Neuronal stem cell (in vitro differentiated cells): ENCODE data around the gene FAM228B.

Source experiments
- DNase-seq: peaks from one replicate; pipeline ENCODE4 v3.0.0-alpha.2; 2013; ENCODE audit warnings: low spot score
- H2AFZ ChIP-seq: one replicate; pipeline ENCODE4 v1.6.1; 2013; ENCODE audit warnings: mild to moderate bottlenecking, low read length, inconsistent platforms
- H2AK5ac ChIP-seq: 2 replicates; pipeline ENCODE4 v1.6.1; 2013; ENCODE audit warnings: low read depth, mild to moderate bottlenecking, inconsistent platforms, low read length, moderate library complexity, mixed read lengths
- H2BK120ac ChIP-seq: 2 replicates; pipeline ENCODE4 v1.6.1; 2013; ENCODE audit warnings: low read depth, mild to moderate bottlenecking, inconsistent platforms, low read length, moderate library complexity, mixed read lengths
- H2BK12ac ChIP-seq: one replicate; pipeline ENCODE4 v1.6.1; 2013; ENCODE audit warnings: low read length, inconsistent platforms
- H2BK15ac ChIP-seq: 2 replicates; pipeline ENCODE4 v1.6.1; 2013; ENCODE audit warnings: mild to moderate bottlenecking, low read length, inconsistent platforms, mixed read lengths
- H2BK5ac ChIP-seq: one replicate; pipeline ENCODE4 v1.6.1; 2013; ENCODE audit warnings: inconsistent platforms, mild to moderate bottlenecking, low read length, moderate library complexity
- H3K14ac ChIP-seq: one replicate; pipeline ENCODE4 v1.6.1; 2013; ENCODE audit warnings: low read length, inconsistent platforms
- H3K18ac ChIP-seq: 2 replicates; pipeline ENCODE4 v1.6.1; 2013; ENCODE audit warnings: low read length, inconsistent platforms
- H3K23ac ChIP-seq: 2 replicates; pipeline ENCODE4 v1.6.1; 2013; ENCODE audit warnings: low read depth, mild to moderate bottlenecking, mixed read lengths, low read length, inconsistent platforms; ENCODE audit not compliant: poor library complexity
- H3K27ac ChIP-seq: replicated peaks from 3 replicates; pipeline ENCODE4 v1.5.1; 2013; ENCODE audit warnings: low read length, inconsistent platforms
- H3K27me3 ChIP-seq, 3 experiments: 2 replicates each; pipeline ENCODE4 v1.6.1; 2013; ENCODE audit warnings: low read length in 3 of 3, mild to moderate bottlenecking in 2 of 3, inconsistent platforms in 1 of 3, low read depth in 1 of 3, mixed read lengths in 1 of 3, moderate library complexity in 1 of 3; ENCODE audit not compliant: control insufficient read depth in 3 of 3, insufficient read depth in 3 of 3
- H3K36me3 ChIP-seq, 2 donors: replicated peaks in 1 of 2; 2 replicates each; pipeline ENCODE4 v1.6.1; 2013; ENCODE audit warnings: low read length in 2 of 2; ENCODE audit not compliant: control insufficient read depth in 2 of 2, insufficient read depth in 2 of 2
- H3K4ac ChIP-seq: 2 replicates; pipeline ENCODE4 v1.6.1; 2013; ENCODE audit warnings: inconsistent platforms, mild to moderate bottlenecking, low read length, moderate library complexity
- H3K4me1 ChIP-seq, 2 donors: 1 replicate in 1 of 2; 2 replicates in 1 of 2; pipeline ENCODE4 v1.6.1; 2013; ENCODE audit warnings: low read length in 2 of 2, low read depth in 1 of 2; ENCODE audit not compliant: control insufficient read depth in 2 of 2, insufficient read depth in 1 of 2
- H3K4me2 ChIP-seq: one replicate; pipeline ENCODE4 v1.6.1; 2013; ENCODE audit warnings: mild to moderate bottlenecking, low read length, inconsistent platforms; ENCODE audit not compliant: insufficient read depth, poor library complexity, severe bottlenecking
- H3K4me3 ChIP-seq, 2 donors: 2 replicates each; pipeline ENCODE4 v1.5.1; 2013; ENCODE audit warnings: low read length in 2 of 2, mild to moderate bottlenecking in 2 of 2, inconsistent platforms in 1 of 2, moderate library complexity in 1 of 2
- H3K79me1 ChIP-seq: one replicate; pipeline ENCODE4 v1.6.1; 2013; ENCODE audit warnings: low read depth, mild to moderate bottlenecking, inconsistent platforms, low read length, moderate library complexity
- H3K9ac ChIP-seq: one replicate; pipeline ENCODE4 v1.6.1; 2013; ENCODE audit warnings: mild to moderate bottlenecking, low read depth, low read length, inconsistent platforms; ENCODE audit not compliant: poor library complexity
- H3K9me3 ChIP-seq, 2 donors: replicated peaks in 1 of 2; 2 replicates each; pipeline versions ENCODE3 to v1.6.1; 2013; ENCODE audit warnings: low read length in 2 of 2, mild to moderate bottlenecking in 2 of 2, inconsistent platforms in 1 of 2, low read depth in 1 of 2, mixed read lengths in 1 of 2, moderate library complexity in 1 of 2; ENCODE audit not compliant: control insufficient read depth in 2 of 2, insufficient read depth in 1 of 2
- H4K8ac ChIP-seq: one replicate; pipeline ENCODE4 v1.6.1; 2013; ENCODE audit warnings: low read depth, mild to moderate bottlenecking, inconsistent platforms, low read length, moderate library complexity
- H4K91ac ChIP-seq: one replicate; pipeline ENCODE4 v1.6.1; 2013; ENCODE audit warnings: low read length, low read depth, mild to moderate bottlenecking, inconsistent platforms; ENCODE audit not compliant: poor library complexity
- WGBS, 2 donors: extraction: QIAGEN DNeasy Blood & Tissue Kit; methylation state at CpG; one replicate each; pipeline ENCODE4 v1.1.7; 2013; ENCODE audit warnings: missing lambda C conversion rate in 2 of 2, mixed read lengths in 1 of 2; ENCODE audit not compliant: insufficient read length in 2 of 2, insufficient replicate concordance in 1 of 2; ENCODE audit errors: extremely low coverage in 2 of 2; 5-methylcytosine and 5-hydroxymethylcytosine counted together

Gene FAM228B

GRCh38 chr2:24183366-24184069 lies 60.2 kb downstream of the FAM228B start:
- H3K4me2 ChIP-seq: no peak overlapping the region
- no peak overlapping the region for H2AK5ac ChIP-seq
- peaks cover 7 to 9% of the 10 kb centered on the region in 2 donors for H3K4me1 ChIP-seq
- no peaks in the 10 kb centered on the region for H3K9me3 ChIP-seq
- no peak overlapping the region for H2BK12ac ChIP-seq
- no peak overlapping the region for H2BK120ac ChIP-seq
- no peak for DNase-seq
- no peak overlapping the region for H3K18ac ChIP-seq
- H2BK5ac ChIP-seq: no peak overlapping the region
- no peak overlapping the region for H3K23ac ChIP-seq
- no peaks in the 10 kb centered on the region for H3K36me3 ChIP-seq
- H3K9ac ChIP-seq: no peak overlapping the region
- H3K4me3 ChIP-seq: no peak overlapping the region
- H4K91ac ChIP-seq: no peak overlapping the region
- no CpG with 5 or more reads among the region's 6 CpGs for whole genome bisulfite sequencing, 2 donors
- no peak overlapping the region for H2BK15ac ChIP-seq
- no peak overlapping the region for H3K4ac ChIP-seq
- H3K79me1 ChIP-seq: no peaks in the 10 kb centered on the region
- H2AFZ ChIP-seq: peak overlapping the region; percentile 2
- H3K27me3 ChIP-seq: peaks cover 0 to 2% (median 0%) of the 10 kb centered on the region in 3 experiments
- no peak overlapping the region for H4K8ac ChIP-seq
- H3K14ac ChIP-seq: no peak overlapping the region
- H3K27ac ChIP-seq: no peak overlapping the region

DNA sequence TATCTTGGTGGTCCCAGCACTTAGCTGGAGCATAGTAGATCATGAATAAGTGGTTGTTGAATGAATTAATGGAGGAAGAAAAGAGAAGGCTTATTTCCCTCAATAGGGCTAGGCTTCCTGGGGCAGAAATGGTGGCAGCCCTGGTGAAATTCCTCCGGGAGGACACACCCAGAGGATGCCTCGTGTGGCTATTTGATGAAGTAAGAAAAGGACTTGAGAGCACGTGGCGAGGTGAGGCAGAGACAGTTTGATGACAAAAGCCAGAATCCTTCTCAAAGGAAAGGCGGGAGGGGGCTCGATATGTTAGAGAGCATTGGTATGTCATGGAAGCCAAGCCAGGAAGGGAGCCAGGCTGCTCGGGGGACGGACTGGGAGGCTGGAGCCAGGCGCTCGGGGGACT lies 66.3 kb downstream of the FAM228B start:
- H3K9ac ChIP-seq: no peak overlapping the region
- H3K23ac ChIP-seq: no peak overlapping the region
- H2AFZ ChIP-seq: peak overlapping the region; percentile 71
- no peaks in the 10 kb centered on the region for H3K36me3 ChIP-seq
- H2BK12ac ChIP-seq: no peak overlapping the region
- no peak overlapping the region for H3K14ac ChIP-seq
- no peak overlapping the region for H4K91ac ChIP-seq
- no peaks in the 10 kb centered on the region for H3K27me3 ChIP-seq
- H3K4ac ChIP-seq: no peak overlapping the region
- H3K4me3 ChIP-seq: no peak overlapping the region
- H3K79me1 ChIP-seq: no peaks in the 10 kb centered on the region
- WGBS, 2 donors: no CpG with 5 or more reads among the region's 10 CpGs
- peak overlapping the region; percentile 63 for H3K18ac ChIP-seq
- H3K9me3 ChIP-seq: peaks cover 0 to 3% of the 10 kb centered on the region in 2 donors
- no peak overlapping the region for H3K4me2 ChIP-seq
- no peak overlapping the region for H2BK120ac ChIP-seq
- DNase-seq: no peak
- H4K8ac ChIP-seq: no peak overlapping the region
- no peak overlapping the region for H2AK5ac ChIP-seq
- no peak overlapping the region for H2BK15ac ChIP-seq
- no peak overlapping the region for H2BK5ac ChIP-seq
- no peak overlapping the region for H3K27ac ChIP-seq
- H3K4me1 ChIP-seq: peaks cover 0 to 9% of the 10 kb centered on the region in 2 donors

GRCh38 chr2:24190503-24190902 lies 67.2 kb downstream of the FAM228B start:
- Histone ChIP-seq H3K9ac (peak overlapping the region; percentile 44), H3K23ac (peak overlapping the region; percentile 31), H2BK120ac (no peak overlapping the region), H3K4me2 (no peak overlapping the region), H3K27ac (no peak overlapping the region), H3K9me3 (peaks cover 0 to 3% of the 10 kb centered on the region in 2 donors), H3K36me3 (no peaks in the 10 kb centered on the region), H3K18ac (peak overlapping the region; percentile 83), H3K4me1 (peaks cover 0 to 9% of the 10 kb centered on the region in 2 donors), H3K27me3 (no peaks in the 10 kb centered on the region), H2BK12ac (no peak overlapping the region), H3K4me3 (no peak overlapping the region), H3K4ac (no peak overlapping the region), H4K91ac (no peak overlapping the region), H2BK15ac (no peak overlapping the region), H2AK5ac (peak overlapping the region; percentile 92), H3K14ac (peak overlapping the region; percentile 58), H2BK5ac (no peak overlapping the region), H3K79me1 (no peaks in the 10 kb centered on the region), H4K8ac (peak overlapping the region; percentile 50), H2AFZ (peak overlapping the region; percentile 24)
- no CpG with 5 or more reads among the region's 9 CpGs for WGBS, 2 donors
- no peak for DNase-seq

- Histone ChIP-seq H4K8ac (no peak overlapping the region), H2BK15ac (no peak overlapping the region), H2AFZ (no peak overlapping the region), H2AK5ac (no peak overlapping the region), H3K18ac (peak overlapping the region; percentile 77), H3K27ac (no peak overlapping the region), H4K91ac (no peak overlapping the region), H2BK5ac (no peak overlapping the region), H3K23ac (no peak overlapping the region), H3K4ac (no peak overlapping the region), H3K79me1 (no peaks in the 10 kb centered on the region), H2BK12ac (no peak overlapping the region), H3K9ac (peak overlapping the region; percentile 61), H3K4me2 (no peak overlapping the region), H3K36me3 (no peaks in the 10 kb centered on the region), H3K4me3 (no peak overlapping the region), H3K9me3 (peaks cover 0 to 3% of the 10 kb centered on the region in 2 donors), H3K4me1 (peaks cover 0 to 9% of the 10 kb centered on the region in 2 donors), H3K27me3 (no peaks in the 10 kb centered on the region), H3K14ac (no peak overlapping the region), H2BK120ac (no peak overlapping the region)
- DNase-seq: no peak
- WGBS, 2 donors: no CpG with 5 or more reads among the region's 9 CpGs
These were observed 67.9 kb downstream of the FAM228B start for GRCh38 chr2:24191156-24191555.
